HCT116 (cell line): ENCODE measurements around the gene SAMD13. TPM values are rescaled to one million over a fixed set of nuclear protein-coding genes. Genes with fewer than 3 reads are reported as not detected.

ENCODE experiments used
- ATAC-seq: fragments of 200-7000 bp; cut with Tn5 transposase; 2 replicates; pipeline ENCODE4 v1.9.1; 2020; ENCODE audit warnings: mild to moderate bottlenecking, moderate library complexity
- BruUV-seq: library from RNA; stranded (reverse); fragments of 400-500 nt; replicated peaks from 2 replicates; lab custom pipeline; 2021; lab: Mats Ljungman, UMichigan
- CTCF ChIA-PET: fragments of 300-600 bp; sonication (Branson Sonifier 250); formaldehyde crosslinking; loops from one replicate; lab custom pipeline; 2021; ENCODE audit warnings: antibody characterized with exemption; lab: Charles Lee
- POLR2A ChIA-PET: fragments of 300-600, 350-600 bp; sonication (Branson Sonifier 250); formaldehyde crosslinking; loops from one replicate; lab custom pipeline; 2021; ENCODE audit warnings: antibody characterized with exemption; lab: Charles Lee
- RAD21 ChIA-PET, 2 experiments: fragments of 300-600 bp; sonication (Branson Sonifier 250); formaldehyde crosslinking; loops; one replicate each; lab custom pipeline; 2023; ENCODE audit warnings: low total read pairs in 2 of 2; ENCODE audit not compliant: uncharacterized antibody in 2 of 2, unreplicated experiment in 2 of 2, low non-redundant PET in 1 of 2; lab: Charles Lee
- DNase-seq: peaks from one replicate; pipeline ENCODE4 v3.0.0-alpha.2; 2010; ENCODE audit warnings: low read depth, low spot score
- H2AFZ ChIP-seq: fragments of 200-600 bp; shearing (Covaris generic), sonication (generic); 2 replicates; pipeline ENCODE4 v1.6.1; 2017; ENCODE audit warnings: low read depth, mixed run types, mixed read lengths, antibody characterized with exemption, low read length; ENCODE audit not compliant: poor library complexity, severe bottlenecking
- H3K27ac ChIP-seq: 2 replicates; pipeline ENCODE4 v1.5.1; 2012; ENCODE audit warnings: low read depth, low read length
- H3K27me3 ChIP-seq: fragments of 200-600 bp; sonication (generic); 2 replicates; pipeline ENCODE4 v1.6.1; 2016; ENCODE audit warnings: mixed run types, low read length, mixed read lengths; ENCODE audit not compliant: insufficient read depth
- H3K36me3 ChIP-seq, 2 experiments: fragments of 200-500 bp in 1 of 2; fragments of 200-600 bp in 1 of 2; sonication (Bioruptor generic) in 1 of 2; sonication (generic) in 1 of 2; 2 replicates each; pipeline versions ENCODE4 v1.5.1 to v1.6.1; 2014 to 2016; ENCODE audit warnings: low read length in 2 of 2, inconsistent platforms in 1 of 2, mixed read lengths in 1 of 2, mixed run types in 1 of 2; ENCODE audit not compliant: insufficient read depth in 2 of 2, control insufficient read depth in 1 of 2
- H3K4me1 ChIP-seq, 2 experiments: fragments of 200-600 bp in 1 of 2; sonication (generic) in 1 of 2; 2 replicates each; pipeline versions ENCODE4 v1.5.1 to v1.6.1; 2012 to 2017; ENCODE audit warnings: low read length in 2 of 2, inconsistent platforms in 1 of 2, mild to moderate bottlenecking in 1 of 2, mixed read lengths in 1 of 2, mixed run types in 1 of 2, moderate library complexity in 1 of 2; ENCODE audit not compliant: insufficient read depth in 2 of 2, control insufficient read depth in 1 of 2
- H3K4me2 ChIP-seq: fragments of 200-600 bp; sonication (generic); 2 replicates; pipeline ENCODE4 v1.6.1; 2017; ENCODE audit warnings: mixed run types, low read length, mixed read lengths
- H3K4me3 ChIP-seq, 2 experiments: fragments of 200-600 bp in 1 of 2; sonication (generic) in 1 of 2; replicated peaks in 1 of 2; 2 replicates each; pipeline ENCODE4 v1.5.1; 2011 to 2016; ENCODE audit warnings: low read length in 2 of 2, control low read depth in 1 of 2, low read depth in 1 of 2, mild to moderate bottlenecking in 1 of 2, mixed read lengths in 1 of 2, mixed run types in 1 of 2
- H3K79me2 ChIP-seq: fragments of 200-600 bp; sonication (generic); 2 replicates; pipeline ENCODE4 v1.6.1; 2017; ENCODE audit warnings: mild to moderate bottlenecking, mixed run types, low read length, moderate library complexity, mixed read lengths; ENCODE audit not compliant: insufficient read depth
- H3K9ac ChIP-seq: fragments of 200-600 bp; sonication (generic); 2 replicates; pipeline ENCODE4 v1.6.1; 2016; ENCODE audit warnings: low read length, mixed read lengths
- H3K9me2 ChIP-seq: fragments of 200-600 bp; sonication (generic), shearing (Covaris generic); 2 replicates; pipeline ENCODE4 v1.6.1; 2017; ENCODE audit warnings: mixed run types, mild to moderate bottlenecking, moderate library complexity; ENCODE audit not compliant: insufficient read depth
- H3K9me3 ChIP-seq, 2 experiments: fragments of 200-500 bp in 1 of 2; fragments of 200-600 bp in 1 of 2; sonication (Bioruptor generic) in 1 of 2; sonication (generic) in 1 of 2; 2 replicates each; pipeline ENCODE4 v1.6.1; 2014 to 2017; ENCODE audit warnings: low read length in 2 of 2, mixed read lengths in 2 of 2, inconsistent platforms in 1 of 2, low read depth in 1 of 2, mild to moderate bottlenecking in 1 of 2, mixed run types in 1 of 2, moderate library complexity in 1 of 2; ENCODE audit not compliant: control insufficient read depth in 1 of 2, insufficient read depth in 1 of 2
- H4K20me1 ChIP-seq: fragments of 200-600 bp; sonication (generic), shearing (Covaris generic); 2 replicates; pipeline ENCODE4 v1.6.1; 2017; ENCODE audit warnings: mixed run types, mild to moderate bottlenecking, moderate library complexity; ENCODE audit not compliant: insufficient read depth
- CBX3 ChIP-seq: IDR thresholded peaks from 2 replicates; pipeline ENCODE4 v1.6.1; 2012; ENCODE audit warnings: low read depth
- CEBPB ChIP-seq: IDR thresholded peaks from 2 replicates; pipeline ENCODE4 v1.6.1; 2012; ENCODE audit warnings: low read depth
- EGR1 ChIP-seq: IDR thresholded peaks from 2 replicates; pipeline ENCODE4 v1.6.1; 2012; ENCODE audit warnings: low read depth
- FOSL1 ChIP-seq: IDR thresholded peaks from 2 replicates; pipeline ENCODE4 v1.6.1; 2012; ENCODE audit warnings: low read depth
- JUND ChIP-seq: IDR thresholded peaks from 2 replicates; pipeline ENCODE4 v1.6.1; 2012
- POLR2AphosphoS5 ChIP-seq: IDR thresholded peaks from 2 replicates; pipeline ENCODE4 v1.6.1; 2011; ENCODE audit warnings: mild to moderate bottlenecking, low read depth, low read length, moderate library complexity
- SP1 ChIP-seq: IDR thresholded peaks from 2 replicates; pipeline ENCODE4 v1.6.1; 2012; ENCODE audit warnings: low read depth
- TCF7L2 ChIP-seq: IDR thresholded peaks from 2 replicates; pipeline ENCODE4 v1.7.0; 2011; ENCODE audit warnings: borderline replicate concordance, inconsistent platforms; ENCODE audit not compliant: insufficient read depth, insufficient read length; ENCODE audit errors: extremely low read depth
- intact Hi-C: fragments of 100-400 bp; cut with micrococcal nuclease; formaldehyde crosslinking; loops from 2 replicates; pipeline ENCODE4 v1.10.0; 2022
- total RNA-seq: library from RNA; stranded (reverse); gene quantifications from one replicate; pipeline ENCODE4 v1.2.1, GENCODE V29; 2021; ENCODE audit not compliant: unreplicated experiment
- TF ChIP-seq, protein P1 (sequence below): IDR thresholded peaks from 2 replicates; pipeline ENCODE4 v1.6.1; 2012
- TF ChIP-seq, protein P2 (sequence below): IDR thresholded peaks from 2 replicates; pipeline ENCODE4 v1.6.1; 2011; ENCODE audit warnings: mild to moderate bottlenecking, low read length, moderate library complexity; ENCODE audit not compliant: insufficient replicate concordance; ENCODE audit errors: extremely low read depth

SAMD13 gene
- total RNA-seq, 1 experiment from 2014 or later: 14.9 TPM

DNA sequence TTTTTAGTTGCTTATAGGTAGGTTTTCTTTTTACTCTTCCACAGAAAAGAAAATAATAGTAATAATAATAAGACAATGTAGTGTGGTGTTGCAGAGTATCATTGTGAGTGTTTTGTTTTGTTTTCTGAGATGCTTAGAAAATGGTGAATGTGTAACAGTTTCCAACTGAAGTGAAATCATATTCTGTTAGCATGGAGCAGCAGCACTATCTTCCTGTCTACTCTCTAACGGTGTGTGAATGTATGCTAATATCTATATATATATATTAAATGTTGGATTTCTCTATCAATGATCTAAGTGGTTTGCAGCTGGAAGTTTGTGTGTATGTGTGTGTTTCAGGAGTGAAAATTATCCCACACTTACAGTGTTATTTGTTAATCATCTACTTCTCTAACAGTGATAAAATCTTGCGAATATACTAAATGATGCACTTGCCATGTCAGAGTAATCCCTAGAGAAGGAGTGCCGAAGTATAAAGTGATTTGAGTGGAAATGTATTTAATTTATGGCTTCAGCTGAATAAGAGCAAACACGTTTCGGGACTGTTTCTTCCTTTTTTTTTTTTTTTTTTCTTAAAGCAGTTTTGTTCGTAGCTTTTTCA is 377 bp downstream of the SAMD13 start:
- Histone ChIP-seq H3K4me1 (peaks cover 53 to 77% of the 10 kb centered on the region in 2 experiments), H3K4me3 (peak overlapping the region; percentile 36 to 56), H3K9me2 (no peaks in the 10 kb centered on the region), H3K27me3 (no peaks in the 10 kb centered on the region), H4K20me1 (no peaks in the 10 kb centered on the region), H3K9me3 (no peaks in the 10 kb centered on the region), H3K27ac (peak overlapping the region; percentile 93), H3K79me2 (peaks cover 29% of the 10 kb centered on the region), H3K4me2 (peak overlapping the region; percentile 92), H2AFZ (no peak overlapping the region), H3K9ac (peak overlapping the region; percentile 89), H3K36me3 (no peaks in the 10 kb centered on the region)
- DNase-seq: no peak
- intact Hi-C loops: loop anchor here (2.0 to 5.0 kb wide), 3 partner anchors 47 to 160 kb away; partner anchors contain the start of gene PRKACB
- BruUV-seq: no TSS peak
- ChIA-PET RAD21 (interaction anchor here (0.7 to 1.2 kb wide), 2 partner anchors 46 to 160 kb away, joined by 3 read pairs; no protein-coding TSS in a partner anchor), CTCF (interaction anchor here (0.7 to 1.0 kb wide), 2 partner anchors 151 to 158 kb away, joined by 3 read pairs; partner anchors contain the start of gene PRKACB), POLR2A (interaction anchor here (0.7 to 2.5 kb wide), 11 partner anchors 9 to 157 kb away, joined by 3 to 11 read pairs (median 4); partner anchors contain the start of gene PRKACB)
- no peak for TF ChIP-seq SP1
- TF ChIP-seq, protein P1, sequence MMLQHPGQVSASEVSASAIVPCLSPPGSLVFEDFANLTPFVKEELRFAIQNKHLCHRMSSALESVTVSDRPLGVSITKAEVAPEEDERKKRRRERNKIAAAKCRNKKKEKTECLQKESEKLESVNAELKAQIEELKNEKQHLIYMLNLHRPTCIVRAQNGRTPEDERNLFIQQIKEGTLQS: no peak
- no peak for TF ChIP-seq CEBPB
- TF ChIP-seq CBX3: no peak
- TF ChIP-seq EGR1: no peak
- no peak for TF ChIP-seq TCF7L2
- TF ChIP-seq FOSL1: no peak
- TF ChIP-seq POLR2AphosphoS5: no peak
- ATAC-seq: no peak

DNA sequence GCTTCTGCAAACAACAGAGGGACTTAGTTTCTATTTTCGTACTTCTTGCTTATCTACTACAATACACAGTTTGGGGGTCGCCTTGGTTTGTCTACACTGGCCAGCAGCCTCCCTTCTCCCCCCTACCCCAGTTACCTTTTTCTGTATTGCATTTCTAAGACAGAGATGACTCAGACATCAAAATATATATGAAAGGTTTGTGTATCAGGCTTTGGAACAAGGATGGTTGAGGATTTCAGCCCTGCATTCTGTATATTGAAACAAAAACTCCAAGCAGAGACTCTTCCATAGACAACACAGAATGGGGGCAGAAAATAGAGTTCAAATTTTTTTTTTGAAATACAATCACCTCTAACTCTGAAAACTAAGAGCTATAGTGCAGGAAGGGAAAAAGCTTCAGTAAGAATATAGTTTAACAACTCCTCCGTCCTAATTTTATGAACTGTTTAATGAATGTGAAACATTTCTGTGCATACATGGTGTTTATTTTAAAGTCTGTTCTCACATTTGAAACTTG is 1.9 kb downstream of the SAMD13 start:
- H3K4me2 ChIP-seq: peak overlapping the region; percentile 92

More for the DNA sequence above, 1.9 kb downstream of the SAMD13 start:
- Histone ChIP-seq H3K9me2 (no peaks in the 10 kb centered on the region), H3K27me3 (no peaks in the 10 kb centered on the region), H2AFZ (peak overlapping the region; percentile 51), H3K4me3 (peak overlapping the region; percentile 36 to 56), H3K27ac (peak overlapping the region; percentile 93), H3K36me3 (no peaks in the 10 kb centered on the region), H4K20me1 (no peaks in the 10 kb centered on the region), H3K79me2 (peaks cover 28% of the 10 kb centered on the region), H3K9me3 (0 out of 4 replicates have a peak, but pooled peaks cover 0 to 7% of the 10 kb centered on the region in 2 experiments), H3K4me1 (peaks cover 49 to 67% of the 10 kb centered on the region in 2 experiments), H3K9ac (peak overlapping the region; percentile 89)
- POLR2A ChIA-PET: interaction anchor here (1.0 to 2.5 kb wide), 9 partner anchors 35 to 159 kb away, joined by 3 to 11 read pairs (median 4); partner anchors contain the start of gene PRKACB
- ATAC-seq: no peak
- TF ChIP-seq, protein P2, sequence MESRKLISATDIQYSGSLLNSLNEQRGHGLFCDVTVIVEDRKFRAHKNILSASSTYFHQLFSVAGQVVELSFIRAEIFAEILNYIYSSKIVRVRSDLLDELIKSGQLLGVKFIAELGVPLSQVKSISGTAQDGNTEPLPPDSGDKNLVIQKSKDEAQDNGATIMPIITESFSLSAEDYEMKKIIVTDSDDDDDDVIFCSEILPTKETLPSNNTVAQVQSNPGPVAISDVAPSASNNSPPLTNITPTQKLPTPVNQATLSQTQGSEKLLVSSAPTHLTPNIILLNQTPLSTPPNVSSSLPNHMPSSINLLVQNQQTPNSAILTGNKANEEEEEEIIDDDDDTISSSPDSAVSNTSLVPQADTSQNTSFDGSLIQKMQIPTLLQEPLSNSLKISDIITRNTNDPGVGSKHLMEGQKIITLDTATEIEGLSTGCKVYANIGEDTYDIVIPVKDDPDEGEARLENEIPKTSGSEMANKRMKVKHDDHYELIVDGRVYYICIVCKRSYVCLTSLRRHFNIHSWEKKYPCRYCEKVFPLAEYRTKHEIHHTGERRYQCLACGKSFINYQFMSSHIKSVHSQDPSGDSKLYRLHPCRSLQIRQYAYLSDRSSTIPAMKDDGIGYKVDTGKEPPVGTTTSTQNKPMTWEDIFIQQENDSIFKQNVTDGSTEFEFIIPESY: no peak
- TF ChIP-seq JUND: 0 out of 2 replicates have a peak, but pooled peaks have one; percentile 23
- peak; percentile 44; the same call in 1 of the 2 replicates for TF ChIP-seq FOSL1
- TF ChIP-seq CEBPB: 0 out of 2 replicates have a peak, but pooled peaks have one; percentile 20
- no peak for DNase-seq
- no TSS peak for BruUV-seq
- CTCF ChIA-PET: interaction anchor here (0.8 kb wide), 1 partner anchor 162 kb away, joined by 3 read pairs; no protein-coding TSS in a partner anchor
- RAD21 ChIA-PET: interaction anchor here in 1 of 2 experiments (0.8 kb wide), 1 partner anchor 166 kb away, joined by 4 read pairs; no protein-coding TSS in a partner anchor
- intact Hi-C loops: loop anchor here (2.0 to 5.0 kb wide), 3 partner anchors 45 to 161 kb away; partner anchors contain the start of gene PRKACB
